HL-60 (cell line): ENCODE data around the gene OPHN1.

Experiments
- POLR2AphosphoS5 ChIP-seq: IDR thresholded peaks from 2 replicates; pipeline ENCODE4 v1.6.1; 2012; ENCODE audit warnings: low read depth
- TF ChIP-seq, protein P1 (sequence below): IDR thresholded peaks from one replicate; pipeline ENCODE4 v1.5.1; 2011; ENCODE audit warnings: low read length, control low read depth, inconsistent platforms; ENCODE audit not compliant: insufficient read depth

DNA sequence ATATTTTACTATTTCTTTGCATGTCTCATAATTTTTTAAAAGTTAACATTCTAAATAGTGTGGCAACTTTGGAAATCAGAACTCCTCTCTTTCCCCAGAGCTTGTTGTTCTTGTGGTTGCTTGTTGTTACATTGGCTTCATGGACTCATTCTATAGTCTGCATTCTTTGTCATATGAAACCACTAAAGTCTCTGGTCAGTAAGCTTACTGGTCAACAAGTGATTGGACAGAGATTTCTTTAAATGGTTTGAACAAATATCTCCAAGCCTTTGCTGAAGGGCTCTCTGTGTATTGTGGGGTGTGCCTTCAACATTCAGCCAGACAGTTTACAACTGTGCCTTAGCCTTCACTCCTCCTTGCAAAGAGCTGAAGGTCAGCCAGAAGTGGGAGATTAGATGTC, 147.2 kb downstream of the OPHN1 start:
- TF ChIP-seq, protein P1, sequence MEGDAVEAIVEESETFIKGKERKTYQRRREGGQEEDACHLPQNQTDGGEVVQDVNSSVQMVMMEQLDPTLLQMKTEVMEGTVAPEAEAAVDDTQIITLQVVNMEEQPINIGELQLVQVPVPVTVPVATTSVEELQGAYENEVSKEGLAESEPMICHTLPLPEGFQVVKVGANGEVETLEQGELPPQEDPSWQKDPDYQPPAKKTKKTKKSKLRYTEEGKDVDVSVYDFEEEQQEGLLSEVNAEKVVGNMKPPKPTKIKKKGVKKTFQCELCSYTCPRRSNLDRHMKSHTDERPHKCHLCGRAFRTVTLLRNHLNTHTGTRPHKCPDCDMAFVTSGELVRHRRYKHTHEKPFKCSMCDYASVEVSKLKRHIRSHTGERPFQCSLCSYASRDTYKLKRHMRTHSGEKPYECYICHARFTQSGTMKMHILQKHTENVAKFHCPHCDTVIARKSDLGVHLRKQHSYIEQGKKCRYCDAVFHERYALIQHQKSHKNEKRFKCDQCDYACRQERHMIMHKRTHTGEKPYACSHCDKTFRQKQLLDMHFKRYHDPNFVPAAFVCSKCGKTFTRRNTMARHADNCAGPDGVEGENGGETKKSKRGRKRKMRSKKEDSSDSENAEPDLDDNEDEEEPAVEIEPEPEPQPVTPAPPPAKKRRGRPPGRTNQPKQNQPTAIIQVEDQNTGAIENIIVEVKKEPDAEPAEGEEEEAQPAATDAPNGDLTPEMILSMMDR, result no peak
- no peak for TF ChIP-seq POLR2AphosphoS5
